Adrenal gland (tissue), 12 donors: Measurements from ENCODE around the gene NOP53. TPM values are rescaled to one million over a fixed set of nuclear protein-coding genes. Genes with fewer than 3 reads are reported as not detected.

Source experiments
- DNase-seq, 7 donors: peaks; one replicate each; pipeline ENCODE4 v3.0.0-alpha.2; 2019 to 2020
- H3K27ac ChIP-seq, 5 donors: fragments of 200-600 bp; sonication (generic) in 4 of 5; 1 replicate in 3 of 5; 2 replicates in 2 of 5; pipeline versions ENCODE4 v1.5.1 to v1.8.0; 2016 to 2020; ENCODE audit warnings: mild to moderate bottlenecking in 1 of 5
- H3K27me3 ChIP-seq: fragments of 200-600 bp; 2 replicates; pipeline ENCODE4 v1.8.0; 2021
- H3K36me3 ChIP-seq, 2 donors: fragments of 200-600 bp; replicated peaks in 1 of 2; 1 replicate in 1 of 2; 2 replicates in 1 of 2; pipeline versions ENCODE4 v1.5.1 to v1.8.0; 2018 to 2022
- H3K4me1 ChIP-seq, 2 donors: fragments of 200-600 bp; replicated peaks in 1 of 2; 1 replicate in 1 of 2; 2 replicates in 1 of 2; pipeline versions ENCODE4 v1.5.1 to v1.8.0; 2018 to 2021
- H3K4me3 ChIP-seq, 4 donors: fragments of 200-600 bp; sonication (generic) in 3 of 4; one replicate each; pipeline ENCODE4 v1.5.1; 2016 to 2018
- H3K9me3 ChIP-seq, 3 donors: fragments of 200-600 bp; sonication (generic) in 1 of 3; replicated peaks in 1 of 3; 1 replicate in 2 of 3; 2 replicates in 1 of 3; pipeline versions ENCODE4 v1.5.1 to v1.8.0; 2016 to 2021
- POLR2A ChIP-seq, 2 donors: fragments of 450-650 bp; IDR thresholded peaks; one replicate each; pipeline ENCODE4 v1.6.1; 2017; ENCODE audit warnings: antibody characterized with exemption in 2 of 2, mild to moderate bottlenecking in 2 of 2, moderate library complexity in 1 of 2
- WGBS, 4 donors: extraction: QIAGEN DNeasy Blood & Tissue Kit in 2 of 4; methylation state at CpG; one replicate each; pipeline versions ENCODE4 v1.1.5 to v1.1.7; 2013 to 2017; 5-methylcytosine and 5-hydroxymethylcytosine counted together
- intact Hi-C, 2 donors: fragments of 100-400 bp; cut with DNase I; formaldehyde crosslinking; loops; one replicate each; pipeline versions ENCODE4 v1.14.1 to v1.15.0; 2022 to 2023
- polyA plus RNA-seq, 3 donors: library from polyadenylated mRNA; stranded (reverse); fragments of 200-250 nt in 2 of 3; fragments of 350-450 nt in 1 of 3; fragmentation: Illumina TruSeq in 1 of 3; extraction: RNeasy Lipid Tissue Mini Kit (QIAGEN cat#74804) in 1 of 3; gene quantifications; one replicate each; pipeline ENCODE4 v1.2.3, GENCODE V29; 2013 to 2014
- total RNA-seq, 9 donors: library from RNA; depleted of rRNA in 4 of 9; stranded (reverse); fragments of >200 nt in 4 of 9; fragments of 120-200 nt in 1 of 9; fragmentation: NEBNext Ultra II Directional in 1 of 9; extraction: Animal tissue kit (Norgen Biotek cat#: 25700) in 1 of 9; gene quantifications; one replicate each; pipeline versions ENCODE4 v1.1.0 to v1.2.4, GENCODE V29; 2013 to 2023
- TF ChIP-seq, protein P1 (sequence below), 6 experiments: fragments of 450-650 bp in 4 of 6; fragments of 200-600 bp in 2 of 6; sonication (generic) in 1 of 6; IDR thresholded peaks; 1 replicate in 5 of 6; 2 replicates in 1 of 6; pipeline versions ENCODE4 v1.5.1 to v1.8.0; 2016 to 2021; ENCODE audit warnings: antibody characterized with exemption in 6 of 6, mild to moderate bottlenecking in 2 of 6, moderate library complexity in 1 of 6
- donor health status: healthy with polysubstance abuse.
- donor health status: Bipolar disorder and iron deficiency.
- donor health status: DM: yes; HTN: yes; CAD: no.
- donor health status: DM: no; HTN: no; CAD: no.
- donor health status: DM: no; HTN: no; CAD: no.
- donor health status: DM: yes; HTN: yes; CAD: no.

NOP53 gene
- total and polyA plus RNA-seq, 12 donors = 118 to 420 (median 325) TPM

DNA sequence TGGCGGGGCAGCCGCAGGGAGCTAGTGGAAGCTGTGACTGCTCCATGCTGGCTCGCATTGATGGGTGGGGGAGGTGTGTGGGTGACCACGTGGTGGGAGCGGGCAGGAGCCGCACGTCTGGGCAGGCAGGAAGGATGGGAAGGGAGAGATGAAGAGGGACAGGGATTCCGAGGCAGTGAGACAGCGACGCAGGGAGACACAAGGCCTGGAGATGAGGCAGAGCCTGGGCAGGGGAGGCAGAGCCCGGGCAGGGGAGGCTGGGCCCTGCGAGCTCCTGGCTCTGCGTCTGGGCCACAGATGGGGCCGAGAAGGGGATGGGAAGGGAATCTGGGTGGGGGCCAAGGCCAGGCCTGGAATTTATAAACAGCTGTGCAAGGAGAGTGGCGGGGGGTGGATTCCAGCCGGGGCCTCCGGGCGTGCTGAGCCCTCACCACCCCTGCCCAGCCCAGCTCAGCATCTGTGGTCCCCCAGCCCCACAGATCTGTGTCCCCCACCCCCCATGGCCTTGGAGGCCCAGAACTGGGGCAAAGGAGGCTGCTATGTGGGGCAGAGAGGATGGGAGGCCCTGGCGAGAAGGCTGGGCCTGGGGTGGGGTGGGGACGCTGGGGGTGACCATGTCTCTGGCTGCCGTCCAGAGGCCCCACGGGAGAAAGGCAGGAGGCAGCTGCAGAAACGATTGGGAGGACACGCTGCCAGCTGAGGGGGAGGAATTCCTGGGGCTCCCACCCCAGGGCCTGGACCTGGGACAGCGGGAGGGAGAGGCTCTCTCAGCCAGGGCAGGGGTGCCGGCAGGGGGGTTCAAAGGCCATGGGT is 26.1 kb upstream of the NOP53 start:
- H3K4me3 ChIP-seq = peak overlapping the region in 1 of 4 donors; percentile 38
- H3K9me3 ChIP-seq = no peaks in the 10 kb centered on the region
- peaks cover 41 to 44% of the 10 kb centered on the region in 2 donors for H3K4me1 ChIP-seq
- intact Hi-C loops = no loop called here
- peak; percentile 86 to 94 (median 93) for DNase-seq
- H3K27me3 ChIP-seq = no peaks in the 10 kb centered on the region
- TF ChIP-seq, protein P1, sequence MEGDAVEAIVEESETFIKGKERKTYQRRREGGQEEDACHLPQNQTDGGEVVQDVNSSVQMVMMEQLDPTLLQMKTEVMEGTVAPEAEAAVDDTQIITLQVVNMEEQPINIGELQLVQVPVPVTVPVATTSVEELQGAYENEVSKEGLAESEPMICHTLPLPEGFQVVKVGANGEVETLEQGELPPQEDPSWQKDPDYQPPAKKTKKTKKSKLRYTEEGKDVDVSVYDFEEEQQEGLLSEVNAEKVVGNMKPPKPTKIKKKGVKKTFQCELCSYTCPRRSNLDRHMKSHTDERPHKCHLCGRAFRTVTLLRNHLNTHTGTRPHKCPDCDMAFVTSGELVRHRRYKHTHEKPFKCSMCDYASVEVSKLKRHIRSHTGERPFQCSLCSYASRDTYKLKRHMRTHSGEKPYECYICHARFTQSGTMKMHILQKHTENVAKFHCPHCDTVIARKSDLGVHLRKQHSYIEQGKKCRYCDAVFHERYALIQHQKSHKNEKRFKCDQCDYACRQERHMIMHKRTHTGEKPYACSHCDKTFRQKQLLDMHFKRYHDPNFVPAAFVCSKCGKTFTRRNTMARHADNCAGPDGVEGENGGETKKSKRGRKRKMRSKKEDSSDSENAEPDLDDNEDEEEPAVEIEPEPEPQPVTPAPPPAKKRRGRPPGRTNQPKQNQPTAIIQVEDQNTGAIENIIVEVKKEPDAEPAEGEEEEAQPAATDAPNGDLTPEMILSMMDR (IDR thresholded peaks at IDR 0.05) = no peak
- peak in 1 of 2 donors; percentile 66 for TF ChIP-seq POLR2A (IDR thresholded peaks at IDR 0.05)
- WGBS, 4 donors = 20 to 27% (median 24%) methylated on average over 17 to 26 of the region's 26 CpGs
- peaks cover 0 to 11% of the 10 kb centered on the region in 2 donors for H3K36me3 ChIP-seq
- peak overlapping the region; percentile 40 to 95 (median 89) for H3K27ac ChIP-seq

DNA sequence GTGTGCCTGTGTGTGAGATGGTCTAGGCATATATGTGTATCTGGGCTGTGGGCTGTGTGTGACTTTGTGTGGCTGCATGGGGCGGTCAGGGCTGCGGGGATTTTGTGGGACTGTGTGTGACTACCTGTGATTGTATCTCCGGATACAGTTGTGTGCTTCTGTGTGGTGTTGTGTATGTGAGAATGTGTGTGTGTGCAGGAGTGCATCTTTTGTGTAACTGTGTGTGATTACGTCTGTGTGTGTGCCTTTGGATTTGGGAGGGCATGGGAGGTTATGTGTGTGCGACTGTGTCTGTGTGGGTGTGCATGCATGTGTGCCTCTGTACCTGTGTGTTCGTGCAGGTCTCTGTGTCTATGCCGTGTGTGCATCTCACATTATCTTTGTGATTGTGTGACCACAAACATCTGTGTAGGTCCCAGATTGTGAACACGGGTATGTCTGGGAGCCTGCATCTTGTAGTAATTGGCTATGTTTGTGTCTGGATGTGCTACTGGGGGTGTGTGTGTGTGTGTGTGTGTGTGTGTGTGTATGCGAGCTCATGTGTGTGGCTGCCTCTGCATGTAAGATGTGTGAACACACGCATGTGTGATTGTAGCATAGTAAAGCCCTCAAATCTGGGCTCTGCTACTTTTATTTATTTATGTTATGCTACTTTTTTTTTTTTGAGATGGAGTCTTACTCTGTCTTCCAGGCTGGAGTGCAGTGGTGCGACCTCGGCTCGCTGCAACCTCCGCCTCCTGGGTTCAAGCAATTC is 24.5 kb upstream of the NOP53 start:
- H3K36me3 ChIP-seq = peaks cover 0 to 15% of the 10 kb centered on the region in 2 donors
- peaks cover 36 to 41% of the 10 kb centered on the region in 2 donors for H3K4me1 ChIP-seq
- DNase-seq = no peak
- 80 to 90% (median 84%) methylated on average over 10 to 14 of the region's 14 CpGs for WGBS, 4 donors
- H3K4me3 ChIP-seq = no peak overlapping the region
- no peaks in the 10 kb centered on the region for H3K9me3 ChIP-seq
- H3K27me3 ChIP-seq = no peaks in the 10 kb centered on the region
- no peak for TF ChIP-seq POLR2A (IDR thresholded peaks at IDR 0.05)
- TF ChIP-seq, protein P1 (IDR thresholded peaks at IDR 0.05) = no peak
- intact Hi-C loops = no loop called here
- peak overlapping the region in 2 of 5 donors; percentile 92 to 95 for H3K27ac ChIP-seq

DNA sequence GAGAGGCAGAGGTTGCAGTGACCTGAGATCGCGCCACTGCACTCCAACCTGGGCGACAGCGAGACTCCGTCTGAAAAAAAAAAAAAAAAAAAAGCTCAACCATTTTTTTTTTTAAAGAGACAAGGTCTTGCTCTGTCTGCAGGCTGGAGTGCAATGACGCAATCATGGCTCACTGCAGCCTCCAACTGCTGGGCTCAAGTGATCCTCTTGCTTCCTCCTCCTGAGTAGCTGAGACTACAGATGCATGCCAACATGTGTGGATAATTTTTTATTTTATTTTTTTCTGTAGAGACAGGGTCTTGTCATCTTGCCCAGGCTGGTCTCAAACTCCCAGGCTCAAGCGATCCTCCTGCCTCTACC is 21.8 kb upstream of the NOP53 start:
- peak; percentile 67 to 90 (median 87) for DNase-seq
- Histone ChIP-seq H3K4me3 (peak overlapping the region in 1 of 4 donors; percentile 30), H3K27ac (peak overlapping the region in 3 of 5 donors; percentile 68 to 89 (median 71)), H3K36me3 (peaks cover 0 to 20% of the 10 kb centered on the region in 2 donors), H3K27me3 (no peaks in the 10 kb centered on the region), H3K4me1 (peaks cover 26 to 30% of the 10 kb centered on the region in 2 donors), H3K9me3 (no peaks in the 10 kb centered on the region)
- intact Hi-C loops = no loop called here
- TF ChIP-seq, protein P1 (IDR thresholded peaks at IDR 0.05) = no peak
- TF ChIP-seq POLR2A (IDR thresholded peaks at IDR 0.05) = peak in 1 of 2 donors; percentile 17
- 12 to 22% (median 14%) methylated on average over 7 of the region's 7 CpGs for WGBS, 4 donors

DNA sequence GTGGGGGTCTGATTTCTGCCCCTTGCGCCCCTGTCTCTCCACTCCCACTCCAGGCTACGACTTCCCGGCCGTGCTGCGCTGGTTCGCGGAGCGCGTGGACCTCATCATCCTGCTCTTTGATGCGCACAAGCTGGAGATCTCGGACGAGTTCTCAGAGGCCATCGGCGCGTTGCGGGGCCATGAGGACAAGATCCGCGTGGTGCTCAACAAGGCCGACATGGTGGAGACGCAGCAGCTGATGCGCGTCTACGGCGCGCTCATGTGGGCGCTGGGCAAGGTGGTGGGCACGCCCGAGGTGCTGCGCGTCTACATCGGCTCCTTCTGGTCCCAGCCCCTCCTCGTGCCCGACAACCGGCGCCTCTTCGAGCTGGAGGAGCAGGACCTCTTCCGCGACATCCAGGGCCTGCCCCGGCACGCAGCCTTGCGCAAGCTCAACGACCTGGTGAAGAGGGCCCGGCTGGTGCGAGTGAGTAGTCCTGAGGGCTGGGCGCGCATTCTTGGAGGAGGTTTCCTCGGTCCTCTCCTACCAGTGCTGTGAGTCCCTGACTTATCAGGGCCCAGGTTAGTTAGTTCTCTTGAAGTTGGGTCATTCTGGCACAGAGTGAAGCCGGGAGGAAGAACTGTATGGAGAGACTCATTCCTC is 19.5 kb upstream of the NOP53 start:
- TF ChIP-seq POLR2A (IDR thresholded peaks at IDR 0.05) = no peak
- TF ChIP-seq, protein P1 (IDR thresholded peaks at IDR 0.05) = no peak
- Histone ChIP-seq H3K36me3 (peaks cover 0 to 24% of the 10 kb centered on the region in 2 donors), H3K4me3 (no peak overlapping the region), H3K4me1 (peaks cover 13 to 18% of the 10 kb centered on the region in 2 donors), H3K9me3 (no peaks in the 10 kb centered on the region), H3K27me3 (no peaks in the 10 kb centered on the region), H3K27ac (peak overlapping the region in 1 of 5 donors; percentile 49)
- no peak for DNase-seq
- 83 to 91% (median 89%) methylated on average over 46 to 48 of the region's 48 CpGs for WGBS, 4 donors
- intact Hi-C loops = no loop called here
